GM21390 (cell line): ENCODE data around the gene ZNF777.
A peak's percentile ranks its signal among the peaks of the same experiment; 100 is the strongest.

ENCODE experiments used
- ATAC-seq: cut with Tn5 transposase; IDR thresholded peaks from one replicate; pipeline ENCODE4 v1.9.1; 2021; ENCODE audit not compliant: unreplicated experiment

The ZNF777 gene

DNA sequence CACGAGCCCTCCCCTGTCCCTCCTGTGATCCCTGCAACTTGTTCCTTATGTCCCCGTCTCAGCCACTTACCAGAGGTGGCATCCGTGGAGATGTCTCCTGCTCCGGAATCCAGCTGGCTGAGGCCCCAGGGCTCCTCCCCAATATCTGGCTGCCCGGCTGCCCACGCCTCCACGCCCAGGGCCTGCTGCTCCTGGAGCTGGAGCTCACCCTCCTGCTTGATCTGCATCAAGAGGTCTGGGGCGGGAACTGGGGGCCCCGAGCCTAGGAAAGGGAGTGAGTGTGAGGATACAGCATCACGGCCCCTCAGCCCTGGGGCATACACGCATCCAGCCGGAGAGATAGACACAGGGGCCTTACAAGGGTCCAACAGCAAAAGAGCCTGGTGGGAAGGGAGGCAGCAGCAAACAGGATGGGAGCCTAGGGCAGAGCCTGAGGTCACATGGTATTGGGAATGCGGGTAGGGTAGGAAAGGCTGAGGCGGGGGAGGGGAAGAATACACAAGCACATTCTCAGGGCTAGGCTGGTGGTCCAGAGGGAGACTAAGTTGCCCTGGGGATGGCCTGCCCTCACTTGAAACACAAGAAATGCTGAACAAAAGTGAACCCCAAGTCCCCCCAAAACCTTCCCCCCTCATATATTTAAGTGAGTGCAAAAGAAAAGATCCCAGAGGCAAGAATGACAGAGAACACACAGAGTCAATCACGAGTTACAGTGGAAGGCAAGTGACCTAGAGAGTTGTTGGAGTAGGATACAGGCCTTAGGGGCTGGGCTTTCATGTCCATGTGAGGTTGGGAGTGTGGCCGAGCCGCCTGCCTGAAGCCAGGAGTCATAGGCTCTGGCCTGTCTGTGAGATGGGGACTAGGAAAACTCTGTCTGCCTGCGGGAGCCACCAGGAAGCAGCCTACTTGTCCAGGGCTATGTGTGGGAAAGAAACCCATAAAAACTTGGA is 16.9 kb upstream of the ZNF777 start:
- ATAC-seq = no peak

DNA sequence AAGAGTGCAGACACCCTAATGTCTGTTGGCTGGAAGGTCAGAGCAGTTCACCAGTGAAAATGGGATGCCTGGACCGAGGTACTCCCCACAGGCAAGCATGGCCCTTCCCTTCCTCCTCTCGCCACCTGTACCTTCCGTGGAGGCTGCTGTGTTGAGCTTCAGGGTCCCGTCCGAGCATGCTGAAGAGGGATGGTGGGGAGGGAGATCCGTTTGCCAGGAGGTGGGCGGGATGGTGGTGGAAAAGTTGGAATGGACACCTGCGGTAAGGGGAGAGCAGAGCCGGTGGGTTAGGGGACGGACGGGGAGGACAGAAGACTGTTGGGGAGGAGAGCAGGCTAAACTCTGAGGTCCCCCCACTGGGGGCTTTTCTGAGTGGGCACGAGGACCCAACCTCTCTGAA is 15.9 kb upstream of the ZNF777 start:
- no peak for ATAC-seq

DNA sequence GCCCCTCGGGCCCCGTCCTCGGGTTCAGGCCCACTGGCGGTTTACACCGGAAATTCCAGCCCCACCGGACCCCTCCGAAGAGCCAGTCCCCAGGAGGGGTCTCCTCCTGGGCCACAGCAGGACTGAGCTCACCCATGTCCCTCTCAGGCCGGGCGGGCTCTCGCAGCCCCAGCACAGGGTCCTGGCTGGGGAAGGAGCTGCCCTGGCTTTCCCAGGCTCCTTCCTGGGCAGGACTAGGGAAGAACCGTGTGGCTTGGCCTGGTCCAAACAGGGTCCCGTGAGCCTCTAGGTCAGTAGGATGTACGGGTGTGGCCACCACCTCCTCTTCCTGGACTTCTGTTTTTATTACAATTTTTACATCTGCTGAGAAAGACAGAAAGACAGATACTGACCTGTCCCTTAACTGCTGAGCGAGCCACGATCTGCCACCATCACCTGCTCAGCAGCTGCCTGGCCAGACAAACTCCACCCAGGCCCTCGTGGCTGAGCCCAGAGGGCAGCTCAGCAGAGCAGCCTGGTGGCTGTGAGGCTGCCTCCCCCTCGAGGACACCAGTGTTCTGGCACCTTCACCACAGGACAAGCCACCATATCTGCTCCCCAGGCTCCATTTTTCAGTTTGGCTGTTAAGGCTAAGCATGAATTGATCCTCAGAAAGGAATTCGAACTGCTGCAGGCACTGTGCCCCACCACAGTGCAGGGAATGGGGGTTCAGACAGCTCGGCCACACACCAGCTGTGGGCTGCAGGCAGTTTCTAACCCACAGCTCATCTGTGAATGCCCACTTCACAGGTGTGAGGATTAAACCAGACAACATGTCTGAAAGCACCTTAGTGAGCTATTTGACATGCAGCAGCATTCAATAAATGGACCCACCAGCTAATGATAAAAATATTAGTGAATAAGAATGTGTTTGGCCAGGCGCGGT is 14.5 kb upstream of the ZNF777 start:
- ATAC-seq = no peak

DNA sequence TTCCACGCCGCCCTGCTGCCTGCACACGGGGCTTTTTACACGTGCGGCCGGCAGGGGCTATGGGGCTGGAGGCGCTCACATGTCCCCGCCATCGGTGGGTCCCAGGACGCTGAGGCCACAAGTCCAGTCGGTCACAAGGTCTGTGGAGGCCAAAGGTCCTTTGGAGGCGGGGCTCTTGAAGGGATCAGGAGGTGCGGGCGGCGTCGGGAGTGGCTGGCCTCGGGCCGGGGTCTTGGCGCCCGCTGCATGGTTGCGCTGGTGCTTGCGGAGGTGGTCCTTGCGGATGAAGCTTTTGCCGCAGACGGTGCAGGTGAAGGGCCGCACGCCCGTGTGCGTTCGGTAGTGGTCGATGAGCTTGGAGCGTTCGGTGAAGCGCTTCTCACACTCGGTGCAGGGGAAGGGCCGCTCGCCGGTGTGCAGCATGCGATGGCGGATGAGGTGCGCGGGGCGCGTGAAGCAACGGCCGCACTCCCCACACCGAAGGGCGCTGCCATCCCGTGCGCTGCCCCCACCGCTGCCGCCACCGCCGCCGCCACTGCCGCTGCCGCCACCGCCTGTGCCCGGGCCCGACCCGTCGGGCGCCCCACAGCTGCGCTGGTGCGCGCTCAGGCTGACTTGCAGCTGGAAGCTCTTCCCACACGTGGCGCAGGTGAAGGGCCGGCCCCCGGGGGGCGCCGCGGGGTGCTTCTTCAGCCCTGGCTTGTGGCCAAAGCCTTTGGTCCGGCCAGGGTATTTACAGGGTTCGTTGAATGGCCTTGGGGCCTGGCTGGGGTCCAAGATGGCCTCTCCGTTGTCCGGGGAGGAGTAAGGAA is 13.7 kb upstream of the ZNF777 start:
- no peak for ATAC-seq

DNA sequence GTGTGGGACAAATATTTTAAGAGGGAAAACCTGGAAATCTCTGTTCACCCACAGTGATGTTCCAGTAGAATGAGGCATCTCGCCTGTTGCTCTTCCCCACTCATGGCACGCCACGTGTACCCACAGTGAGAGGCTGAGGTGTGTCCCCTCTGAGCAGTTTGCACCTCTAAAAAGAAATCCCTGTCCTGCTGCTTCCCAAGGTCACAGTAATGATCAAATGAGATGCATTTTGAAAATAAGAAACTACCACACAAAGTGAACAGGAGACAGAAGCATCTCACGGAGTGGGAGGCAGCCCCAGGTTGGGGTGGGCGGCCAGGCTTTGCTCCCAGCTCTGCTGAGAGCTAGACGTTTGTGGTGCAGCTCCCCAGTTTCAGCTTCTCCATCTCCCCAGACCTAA is 12.4 kb upstream of the ZNF777 start:
- no peak for ATAC-seq

DNA sequence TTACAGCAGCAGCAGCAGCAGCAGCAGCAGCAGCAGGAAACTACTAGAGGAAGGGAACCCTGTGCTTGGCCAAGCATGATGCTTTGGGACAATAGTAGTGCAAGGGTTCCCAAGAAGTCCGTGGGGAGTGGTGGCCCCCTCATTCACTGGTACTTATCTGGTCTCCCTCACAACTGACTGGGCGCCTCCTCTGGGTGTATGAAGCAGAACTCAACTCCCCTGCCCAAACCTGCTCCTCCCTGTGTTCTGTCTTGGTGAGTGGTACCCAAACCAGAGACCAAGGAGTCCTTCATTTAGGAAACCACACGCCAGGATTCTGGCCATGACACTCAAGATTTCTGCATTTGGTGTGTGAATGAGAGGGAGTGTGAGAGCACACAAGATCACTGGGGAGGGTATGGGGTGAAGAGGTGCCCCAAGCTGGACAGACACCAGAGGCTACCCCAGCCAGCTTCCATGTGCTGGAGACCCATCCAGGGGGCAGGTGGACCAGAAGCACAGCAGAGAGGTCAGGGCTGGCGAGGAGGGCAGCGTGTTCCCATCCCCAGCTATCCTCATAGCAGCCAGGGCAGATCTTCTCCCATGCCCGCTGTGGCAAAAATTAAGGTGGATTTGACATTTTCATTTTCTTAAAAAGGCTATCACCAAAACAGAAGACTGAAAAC is 10.6 kb upstream of the ZNF777 start:
- no peak for ATAC-seq

DNA sequence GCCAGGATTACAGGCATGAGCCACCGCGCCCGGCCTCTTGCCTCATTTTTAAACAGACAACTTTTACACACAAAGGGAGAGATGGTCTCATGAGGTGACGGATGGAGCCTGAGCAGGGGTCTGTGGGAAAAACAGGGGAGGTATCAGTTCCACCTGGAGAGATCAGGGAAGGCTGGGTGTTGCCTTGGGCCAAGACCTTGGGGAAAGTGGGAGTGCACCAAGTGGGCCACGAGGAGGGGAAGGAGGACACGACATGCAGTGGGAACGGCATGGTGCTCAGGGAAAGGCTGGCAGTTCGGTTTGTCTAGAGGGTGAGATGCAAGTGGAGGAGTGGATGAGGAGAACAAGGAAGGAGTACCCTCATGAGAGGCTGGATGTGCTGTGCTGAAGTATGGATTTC is 8.9 kb upstream of the ZNF777 start:
- no peak for ATAC-seq

DNA sequence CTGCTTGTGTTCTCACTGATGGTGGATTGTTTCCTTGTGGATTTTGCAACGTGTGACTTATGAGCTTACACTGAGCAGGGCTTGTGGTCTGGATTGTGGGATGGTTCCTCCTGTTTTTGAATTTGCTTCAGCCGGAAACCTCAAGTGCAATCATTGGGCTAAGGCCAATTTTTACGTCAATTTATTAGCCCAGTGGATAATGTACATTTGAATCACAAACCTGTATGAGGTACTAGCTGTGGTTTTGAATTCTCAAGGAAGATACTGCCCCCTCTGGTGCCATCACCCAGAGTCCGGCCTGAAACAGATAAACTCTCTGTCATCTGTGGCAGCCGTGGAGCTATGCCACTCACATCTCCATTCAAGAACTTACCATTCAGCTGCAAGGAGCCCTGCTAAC is 7.3 kb upstream of the ZNF777 start:
- no peak for ATAC-seq

DNA sequence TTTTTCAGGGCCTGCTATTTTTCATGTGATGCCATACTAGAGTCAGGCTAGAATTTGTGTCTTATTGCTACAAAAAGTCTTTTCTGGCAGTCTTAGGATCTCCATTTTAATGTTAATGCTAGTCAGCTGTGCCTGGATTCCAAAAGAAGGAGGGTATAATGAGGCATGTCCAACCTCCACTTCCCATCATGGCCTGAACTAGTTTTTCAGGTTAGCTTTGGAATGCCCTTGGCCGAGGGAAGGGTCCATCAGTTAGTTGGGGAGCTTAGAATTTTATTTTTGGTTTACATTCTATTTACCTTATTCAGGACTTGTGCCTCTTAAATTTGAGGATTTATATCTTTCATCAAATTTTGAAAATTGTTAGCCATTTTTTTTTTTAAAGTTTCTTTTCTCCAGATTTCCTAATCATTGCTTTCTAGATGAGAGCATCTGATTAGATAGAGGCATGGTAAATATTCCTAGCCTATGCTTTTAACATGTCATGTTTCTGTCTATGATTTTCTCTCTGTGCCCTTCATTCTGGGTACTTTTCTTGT is 6.5 kb upstream of the ZNF777 start:
- no peak for ATAC-seq

DNA sequence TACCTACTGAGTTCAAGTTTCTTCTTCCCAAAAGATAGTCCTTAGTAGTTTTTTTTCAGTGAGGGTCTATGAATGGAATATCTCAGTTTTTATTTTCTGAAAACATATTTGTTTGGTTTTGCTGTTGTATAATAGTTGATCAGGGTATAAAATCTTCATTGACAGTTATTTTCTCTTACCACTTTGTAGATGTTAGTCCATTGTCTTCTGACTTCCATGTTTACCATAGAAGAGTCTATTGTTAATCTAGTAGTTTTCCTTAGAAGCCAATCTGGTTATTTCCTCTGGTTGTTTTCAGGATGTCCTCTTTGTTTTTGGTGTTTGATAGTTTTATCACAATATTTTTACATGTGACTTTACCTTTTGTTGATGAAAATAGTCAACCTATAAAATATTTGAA is 5.5 kb upstream of the ZNF777 start:
- ATAC-seq = no peak

DNA sequence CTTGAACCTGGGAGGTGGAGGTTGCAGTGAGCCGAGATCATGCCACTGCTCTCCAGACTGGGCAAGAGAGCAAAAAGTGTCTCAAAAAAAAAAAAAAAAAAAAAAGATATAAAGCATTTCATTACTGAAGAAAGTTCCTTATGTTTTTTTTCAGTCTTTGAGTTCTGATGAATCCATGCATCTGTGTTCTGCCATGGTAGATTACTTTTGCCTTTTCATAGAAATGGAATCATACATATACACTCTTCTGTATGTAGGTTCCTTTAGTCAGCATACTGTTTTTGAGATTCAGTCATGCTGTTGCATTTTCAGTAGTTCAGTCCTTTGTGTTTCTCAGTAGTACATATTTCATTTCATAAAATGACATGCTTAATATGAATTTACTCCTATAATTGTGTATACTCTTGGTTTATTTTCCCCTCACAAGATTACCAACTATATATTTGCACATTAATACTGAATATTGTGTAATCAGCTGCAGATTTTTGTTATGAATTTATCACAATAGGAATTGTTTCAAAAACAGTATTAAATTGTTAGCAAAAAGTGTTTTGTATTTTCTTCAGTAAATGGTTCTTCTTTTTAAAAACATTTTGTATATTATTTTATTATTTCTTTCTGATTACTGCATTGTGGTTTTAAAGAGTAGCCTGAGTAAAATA is 2.8 kb upstream of the ZNF777 start:
- ATAC-seq = no peak

DNA sequence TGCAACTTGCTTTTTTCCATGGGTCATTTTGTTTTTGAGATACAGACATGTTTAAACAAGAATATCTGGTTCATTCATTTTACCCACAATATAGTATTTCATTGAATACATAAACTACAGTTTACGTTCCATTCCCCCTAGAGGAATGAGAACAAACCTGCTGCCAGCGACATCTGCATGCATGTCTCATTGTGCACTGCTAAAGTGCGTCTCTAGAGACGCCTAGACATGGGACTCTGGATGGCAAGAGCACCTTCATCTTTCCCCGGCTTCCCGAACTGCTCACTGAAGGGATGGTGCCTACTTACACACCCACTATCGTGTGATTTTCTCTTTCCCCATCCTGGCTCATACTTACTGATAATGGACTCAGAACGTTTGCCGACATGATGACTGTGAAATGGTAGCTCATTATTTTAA is 1.2 kb upstream of the ZNF777 start:
- ATAC-seq = no peak

DNA sequence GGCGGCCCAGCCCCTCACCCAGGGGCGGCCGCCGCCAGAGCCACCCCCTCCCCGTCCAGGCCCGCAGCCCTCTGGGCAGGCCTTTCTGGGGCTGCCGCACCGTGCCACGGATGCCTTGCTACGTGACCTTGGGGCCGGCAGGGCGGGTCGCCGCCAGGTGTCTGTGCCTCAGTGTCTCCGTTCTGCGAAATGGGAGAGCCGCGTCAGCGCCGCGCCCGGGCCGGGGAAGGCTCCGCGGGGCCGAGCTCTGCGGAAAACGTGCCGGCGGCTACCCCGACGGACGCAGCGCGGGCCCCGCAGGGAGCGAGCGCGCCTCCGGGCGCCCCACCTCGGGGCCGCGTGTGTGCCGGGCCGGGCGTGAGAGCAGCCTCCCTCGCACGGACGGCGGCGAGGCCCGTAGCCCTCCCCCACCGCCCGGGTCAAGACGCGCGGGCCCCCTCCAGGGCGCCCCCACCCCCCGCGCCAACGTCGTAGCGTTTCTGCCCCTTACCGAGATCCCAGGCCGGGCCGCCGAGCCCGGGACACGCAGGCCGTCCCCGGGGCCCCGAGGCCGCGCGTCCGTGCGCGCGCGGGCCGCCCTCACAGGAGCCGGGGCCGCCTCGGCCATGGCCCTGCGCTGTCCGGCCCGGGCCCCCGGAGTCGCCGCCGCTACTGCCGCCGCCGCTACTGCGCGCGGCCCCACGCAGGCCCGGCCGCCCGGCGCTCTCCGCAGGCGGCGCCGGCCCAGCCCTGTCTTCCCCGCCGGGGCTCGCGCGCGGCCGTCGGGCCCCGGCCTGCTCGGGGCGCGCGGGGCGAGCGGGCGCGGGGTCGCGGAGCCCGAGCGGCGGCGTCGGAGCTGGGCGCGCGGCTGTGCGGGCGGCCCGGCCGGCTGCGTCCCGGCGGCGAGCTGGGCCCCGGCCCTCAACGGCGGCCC is 1.1 kb downstream of the ZNF777 start:
- ATAC-seq = peak; percentile 39

DNA sequence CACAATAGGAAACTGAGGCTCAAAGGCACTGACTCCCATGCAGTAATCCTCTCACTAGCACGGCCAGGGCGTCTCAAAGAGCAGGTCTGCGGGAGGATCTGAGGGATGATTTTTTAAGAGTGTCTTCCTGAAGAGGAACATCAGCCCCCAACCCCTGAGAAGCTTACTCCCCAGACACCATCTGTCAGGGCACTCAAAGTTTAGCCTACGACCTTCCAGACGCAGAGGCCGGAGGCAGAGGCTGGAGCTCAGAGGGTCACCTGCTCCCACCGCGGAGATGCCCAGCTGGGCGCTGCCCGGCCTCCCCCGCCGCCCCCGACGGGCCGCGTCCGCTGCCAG is 1.7 kb downstream of the ZNF777 start:
- no peak for ATAC-seq

- ATAC-seq = no peak
These were observed 2.6 kb downstream of the ZNF777 start for GRCh38 chr7:149458235-149458634.

DNA sequence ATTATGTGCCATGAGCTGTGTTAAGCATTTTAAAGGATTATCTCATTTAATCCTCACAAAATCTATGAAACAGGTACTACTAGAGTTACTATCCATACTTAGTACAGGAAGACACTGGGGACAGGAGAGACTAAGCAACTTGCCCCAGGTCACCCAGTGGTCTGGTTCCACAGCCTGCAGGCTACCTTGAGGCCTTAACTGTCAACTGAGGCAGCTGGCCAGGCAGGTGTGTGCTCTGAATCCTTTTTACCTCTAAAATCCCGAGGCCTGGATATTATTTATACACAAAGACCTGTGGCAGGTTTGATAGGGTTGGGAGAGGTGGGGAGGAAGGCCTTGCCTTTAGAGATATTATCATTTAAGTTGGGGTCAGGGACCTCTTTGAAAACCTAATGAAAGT is 3.1 kb downstream of the ZNF777 start:
- ATAC-seq = no peak

DNA sequence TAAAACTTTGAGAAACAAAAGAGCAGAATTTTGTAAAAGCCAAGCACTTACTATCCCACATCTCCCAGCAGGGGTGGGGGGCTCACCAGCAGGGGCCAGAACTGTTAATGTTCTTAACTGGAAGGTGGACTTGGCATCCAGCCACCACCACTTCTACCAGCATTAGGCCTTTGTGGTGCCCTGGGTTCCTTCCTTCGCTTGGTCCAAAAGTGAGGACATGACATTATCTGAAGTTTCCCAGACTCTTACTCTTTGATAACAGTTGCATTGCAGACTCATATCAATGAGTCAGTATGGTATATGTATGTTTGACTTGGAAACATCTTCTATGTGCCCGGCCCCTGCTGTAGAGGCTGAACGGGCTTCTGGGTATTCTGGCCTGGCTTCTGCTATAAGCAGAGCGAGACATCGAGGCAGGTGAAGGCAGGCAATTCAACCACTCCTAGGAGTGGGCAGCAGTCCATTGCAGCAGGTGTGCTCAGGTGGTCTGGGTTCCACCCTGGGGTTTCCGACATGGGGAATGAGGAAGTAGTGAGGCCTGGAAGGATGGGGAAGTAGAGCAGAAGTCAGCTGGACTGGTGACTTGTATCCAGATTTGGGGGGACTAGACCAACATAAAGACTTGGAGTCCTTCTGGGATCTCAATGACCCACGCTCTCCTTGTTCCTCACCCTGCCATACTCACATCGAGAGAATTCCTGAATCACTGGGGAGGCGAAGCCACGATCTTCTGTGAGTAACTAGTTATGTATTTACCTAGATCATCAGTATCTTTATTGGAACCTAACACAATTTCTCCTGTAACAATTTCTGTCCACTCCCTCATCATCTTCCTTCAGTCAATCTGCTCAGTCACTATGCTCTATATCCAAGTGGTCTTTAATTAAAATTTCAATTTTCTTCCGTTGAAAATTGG is 4.1 kb downstream of the ZNF777 start:
- no peak for ATAC-seq
